ENCODE measurements around the gene PPP1R14C. TPM values are rescaled to one million over a fixed set of nuclear protein-coding genes. Genes with fewer than 3 reads are reported as not detected.
A peak's percentile ranks its signal among the peaks of the same experiment; 100 is the strongest.

PPP1R14C gene
- total and polyA plus RNA-seq, 2 of the 13 experiments (the other 11 are each of a cell fraction or from before 2014, with no cell fraction given), result not detected

DNA sequence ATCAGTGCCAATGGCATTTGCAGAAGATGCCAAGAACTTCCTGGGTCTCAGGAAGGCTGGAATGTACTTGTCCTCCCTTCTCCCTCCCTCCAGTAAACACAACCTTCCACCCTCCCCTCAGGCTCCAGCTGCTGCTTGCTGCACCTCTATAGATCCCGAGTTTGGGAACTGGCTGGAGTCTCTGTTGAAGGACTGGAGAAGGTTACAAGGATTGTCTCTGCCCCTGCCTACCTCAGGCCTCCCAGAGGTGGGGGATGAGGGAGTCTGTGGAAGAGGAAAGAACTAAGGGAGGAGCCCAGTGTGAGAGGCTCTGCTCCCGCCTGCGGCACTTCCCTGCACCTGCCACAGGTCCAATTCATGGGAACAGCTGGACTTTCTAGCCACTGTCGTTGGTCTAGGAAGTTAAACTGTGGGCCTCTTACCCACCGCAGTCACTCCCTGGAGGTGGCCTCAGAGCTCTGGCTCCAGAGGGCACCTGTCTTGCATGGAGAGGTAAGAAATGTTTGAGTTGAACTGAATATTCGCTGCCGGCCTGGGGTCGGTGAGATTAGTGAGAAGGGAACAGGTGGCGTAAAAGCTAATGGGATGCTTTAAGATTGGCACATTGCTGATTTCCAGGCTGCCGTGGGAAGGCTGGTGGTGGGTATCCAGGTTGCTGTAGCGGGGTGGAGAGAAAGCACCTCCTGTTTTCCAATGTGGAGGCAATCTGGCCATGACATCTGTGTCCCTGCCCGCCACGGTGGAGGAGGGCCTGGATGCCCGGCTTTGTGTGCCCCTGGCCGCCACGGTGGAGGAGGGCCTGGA is 54.3 kb downstream of the PPP1R14C start:
- in situ Hi-C loops (cut with HindIII; ENCODE audit: extremely low pct_ligation_motif_present, low pct_unique_long_range_greater_than_20kb) (no loop called here), intact Hi-C loops (cut with micrococcal nuclease; ENCODE audit: unreplicated experiment) (loop anchor here (1.0 kb wide), 1 partner anchor 13 kb away; no protein-coding TSS in a partner anchor)
- 49% methylated on average over 14 of the region's 16 CpGs for WGBS (ENCODE audit: low lambda C conversion rate)
- H3K4me3 ChIP-seq (replicated peaks in 1 of 3; ENCODE audit: insufficient read depth in 1 of 3, low read depth in 2 of 3, low read length in 3 of 3), result no peak overlapping the region
- ChIA-PET POLR2A (no interaction called here), CTCF (ENCODE audit: low intra/inter-chr PET ratio, low total read pairs) (no interaction called here)
- DNase-seq (ENCODE audit: low spot score), result no peak
- no peak overlapping the region for H3K9ac ChIP-seq (ENCODE audit: insufficient read depth, low read depth, low read length)
- no TSS peak for BruUV-seq (replicated peaks)
- H3K36me3 ChIP-seq (replicated peaks in 1 of 2; ENCODE audit: control insufficient read depth in 1 of 2, insufficient read depth in 2 of 2, low read length in 2 of 2), result no peaks in the 10 kb centered on the region
- no peak for FAIRE-seq
- no peak overlapping the region for H3K4me2 ChIP-seq (ENCODE audit: low read depth, low read length)
- H2AFZ ChIP-seq (ENCODE audit: low read length), result no peak overlapping the region
- H3K4me1 ChIP-seq (ENCODE audit: insufficient read depth, low read length), result no peaks in the 10 kb centered on the region
- peaks cover 0 to 7% of the 10 kb centered on the region in 2 experiments; a peak in 3 of 5 replicates for H3K27me3 ChIP-seq (ENCODE audit: control insufficient read depth in 1 of 2, insufficient read depth in 2 of 2, low read length in 2 of 2)
- peak; percentile 33; the same call in 1 of the 3 replicates for ATAC-seq
- no peaks in the 10 kb centered on the region for H3K9me3 ChIP-seq (ENCODE audit: low read length)
- H3K79me2 ChIP-seq (ENCODE audit: insufficient read depth, low read length), result no peaks in the 10 kb centered on the region
- H3K27ac ChIP-seq (ENCODE audit: extremely low read length, insufficient read depth, low read length), result no peak overlapping the region
- H4K20me1 ChIP-seq (ENCODE audit: insufficient read depth, low read length), result no peaks in the 10 kb centered on the region; the same call in 1 of the 2 replicates
- TF ChIP-seq NFYC (CRISPR knock-in tag; IDR thresholded peaks at IDR 0.05), result no peak
- TF ChIP-seq, protein P1, sequence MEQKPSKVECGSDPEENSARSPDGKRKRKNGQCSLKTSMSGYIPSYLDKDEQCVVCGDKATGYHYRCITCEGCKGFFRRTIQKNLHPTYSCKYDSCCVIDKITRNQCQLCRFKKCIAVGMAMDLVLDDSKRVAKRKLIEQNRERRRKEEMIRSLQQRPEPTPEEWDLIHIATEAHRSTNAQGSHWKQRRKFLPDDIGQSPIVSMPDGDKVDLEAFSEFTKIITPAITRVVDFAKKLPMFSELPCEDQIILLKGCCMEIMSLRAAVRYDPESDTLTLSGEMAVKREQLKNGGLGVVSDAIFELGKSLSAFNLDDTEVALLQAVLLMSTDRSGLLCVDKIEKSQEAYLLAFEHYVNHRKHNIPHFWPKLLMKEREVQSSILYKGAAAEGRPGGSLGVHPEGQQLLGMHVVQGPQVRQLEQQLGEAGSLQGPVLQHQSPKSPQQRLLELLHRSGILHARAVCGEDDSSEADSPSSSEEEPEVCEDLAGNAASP (CRISPR knock-in tag; IDR thresholded peaks at IDR 0.05; ENCODE audit: borderline replicate concordance), result no peak
- no peak for TF ChIP-seq MZF1 (CRISPR knock-in tag; IDR thresholded peaks at IDR 0.05; ENCODE audit: borderline replicate concordance)
- TF ChIP-seq SKI (IDR thresholded peaks at IDR 0.05; ENCODE audit: partially characterized antibody), result no peak
- no peak for TF ChIP-seq HOXD1 (CRISPR knock-in tag; IDR thresholded peaks at IDR 0.05)
- no peak for TF ChIP-seq ZNF510 (CRISPR knock-in tag; IDR thresholded peaks at IDR 0.05; ENCODE audit: low read depth)
- TF ChIP-seq GATAD1 (CRISPR knock-in tag; IDR thresholded peaks at IDR 0.05), result no peak
- no peak for TF ChIP-seq SOX13 (IDR thresholded peaks at IDR 0.05)
- TF ChIP-seq SOX13 (CRISPR knock-in tag; conservative IDR thresholded peaks at IDR 0.05 in 1 of 2, IDR thresholded peaks at IDR 0.05 in 1 of 2), result no peak
- TF ChIP-seq ZC3H4 (CRISPR knock-in tag; IDR thresholded peaks at IDR 0.05; ENCODE audit: borderline replicate concordance), result no peak
- TF ChIP-seq KDM5A (IDR thresholded peaks at IDR 0.05; ENCODE audit: borderline replicate concordance, low read length), result no peak
- no peak for TF ChIP-seq ZSCAN30 (CRISPR knock-in tag; IDR thresholded peaks at IDR 0.05)
- no peak for TF ChIP-seq PCBP2 (optimal IDR thresholded peaks at IDR 0.05; ENCODE audit: low read depth, low read length, poor library complexity, severe bottlenecking)
- TF ChIP-seq, protein P2, sequence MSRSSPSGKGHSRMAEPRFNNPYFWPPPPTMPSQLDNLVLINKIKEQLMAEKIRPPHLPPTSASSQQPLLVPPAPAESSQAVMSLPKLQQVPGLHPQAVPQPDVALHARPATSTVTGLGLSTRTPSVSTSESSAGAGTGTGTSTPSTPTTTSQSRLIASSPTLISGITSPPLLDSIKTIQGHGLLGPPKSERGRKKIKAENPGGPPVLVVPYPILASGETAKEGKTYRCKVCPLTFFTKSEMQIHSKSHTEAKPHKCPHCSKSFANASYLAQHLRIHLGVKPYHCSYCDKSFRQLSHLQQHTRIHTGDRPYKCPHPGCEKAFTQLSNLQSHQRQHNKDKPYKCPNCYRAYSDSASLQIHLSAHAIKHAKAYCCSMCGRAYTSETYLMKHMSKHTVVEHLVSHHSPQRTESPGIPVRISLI (CRISPR knock-in tag; IDR thresholded peaks at IDR 0.05; ENCODE audit: borderline replicate concordance), result no peak
- TF ChIP-seq CREM (IDR thresholded peaks at IDR 0.05), result no peak
- no peak for TF ChIP-seq CREM (CRISPR knock-in tag; IDR thresholded peaks at IDR 0.05)
- no peak for TF ChIP-seq GZF1 (CRISPR knock-in tag; IDR thresholded peaks at IDR 0.05)
- no peak for TF ChIP-seq SIX1 (CRISPR knock-in tag; IDR thresholded peaks at IDR 0.05; ENCODE audit: borderline replicate concordance)
- no peak for TF ChIP-seq TGIF2 (CRISPR knock-in tag; IDR thresholded peaks at IDR 0.05)
- TF ChIP-seq ZNF773 (CRISPR knock-in tag; IDR thresholded peaks at IDR 0.05; ENCODE audit: borderline replicate concordance), result no peak
- TF ChIP-seq, protein P3, sequence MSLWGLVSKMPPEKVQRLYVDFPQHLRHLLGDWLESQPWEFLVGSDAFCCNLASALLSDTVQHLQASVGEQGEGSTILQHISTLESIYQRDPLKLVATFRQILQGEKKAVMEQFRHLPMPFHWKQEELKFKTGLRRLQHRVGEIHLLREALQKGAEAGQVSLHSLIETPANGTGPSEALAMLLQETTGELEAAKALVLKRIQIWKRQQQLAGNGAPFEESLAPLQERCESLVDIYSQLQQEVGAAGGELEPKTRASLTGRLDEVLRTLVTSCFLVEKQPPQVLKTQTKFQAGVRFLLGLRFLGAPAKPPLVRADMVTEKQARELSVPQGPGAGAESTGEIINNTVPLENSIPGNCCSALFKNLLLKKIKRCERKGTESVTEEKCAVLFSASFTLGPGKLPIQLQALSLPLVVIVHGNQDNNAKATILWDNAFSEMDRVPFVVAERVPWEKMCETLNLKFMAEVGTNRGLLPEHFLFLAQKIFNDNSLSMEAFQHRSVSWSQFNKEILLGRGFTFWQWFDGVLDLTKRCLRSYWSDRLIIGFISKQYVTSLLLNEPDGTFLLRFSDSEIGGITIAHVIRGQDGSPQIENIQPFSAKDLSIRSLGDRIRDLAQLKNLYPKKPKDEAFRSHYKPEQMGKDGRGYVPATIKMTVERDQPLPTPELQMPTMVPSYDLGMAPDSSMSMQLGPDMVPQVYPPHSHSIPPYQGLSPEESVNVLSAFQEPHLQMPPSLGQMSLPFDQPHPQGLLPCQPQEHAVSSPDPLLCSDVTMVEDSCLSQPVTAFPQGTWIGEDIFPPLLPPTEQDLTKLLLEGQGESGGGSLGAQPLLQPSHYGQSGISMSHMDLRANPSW (CRISPR knock-in tag; IDR thresholded peaks at IDR 0.05; ENCODE audit: borderline replicate concordance), result no peak

Measured in HepG2 (cell line).